Esophagus squamous epithelium (tissue), 4 donors: ENCODE measurements around the gene SEC14L1.

Experiments used
- POLR2A ChIP-seq, 4 donors: fragments of 450-650 bp; IDR thresholded peaks; one replicate each; pipeline ENCODE4 v1.6.1; 2017; ENCODE audit warnings: antibody characterized with exemption in 4 of 4, mild to moderate bottlenecking in 4 of 4, moderate library complexity in 3 of 4
- TF ChIP-seq, protein P1 (sequence below), 6 experiments: fragments of 450-650 bp in 4 of 6; fragments of 200-600 bp in 2 of 6; sonication (generic) in 2 of 6; IDR thresholded peaks; one replicate each; pipeline ENCODE4 v1.5.1; 2016 to 2019; ENCODE audit warnings: antibody characterized with exemption in 6 of 6, mild to moderate bottlenecking in 4 of 6, moderate library complexity in 4 of 6

GRCh38 chr17:77215281-77215680 is 74.5 kb downstream of the SEC14L1 start:
- TF ChIP-seq, protein P1, sequence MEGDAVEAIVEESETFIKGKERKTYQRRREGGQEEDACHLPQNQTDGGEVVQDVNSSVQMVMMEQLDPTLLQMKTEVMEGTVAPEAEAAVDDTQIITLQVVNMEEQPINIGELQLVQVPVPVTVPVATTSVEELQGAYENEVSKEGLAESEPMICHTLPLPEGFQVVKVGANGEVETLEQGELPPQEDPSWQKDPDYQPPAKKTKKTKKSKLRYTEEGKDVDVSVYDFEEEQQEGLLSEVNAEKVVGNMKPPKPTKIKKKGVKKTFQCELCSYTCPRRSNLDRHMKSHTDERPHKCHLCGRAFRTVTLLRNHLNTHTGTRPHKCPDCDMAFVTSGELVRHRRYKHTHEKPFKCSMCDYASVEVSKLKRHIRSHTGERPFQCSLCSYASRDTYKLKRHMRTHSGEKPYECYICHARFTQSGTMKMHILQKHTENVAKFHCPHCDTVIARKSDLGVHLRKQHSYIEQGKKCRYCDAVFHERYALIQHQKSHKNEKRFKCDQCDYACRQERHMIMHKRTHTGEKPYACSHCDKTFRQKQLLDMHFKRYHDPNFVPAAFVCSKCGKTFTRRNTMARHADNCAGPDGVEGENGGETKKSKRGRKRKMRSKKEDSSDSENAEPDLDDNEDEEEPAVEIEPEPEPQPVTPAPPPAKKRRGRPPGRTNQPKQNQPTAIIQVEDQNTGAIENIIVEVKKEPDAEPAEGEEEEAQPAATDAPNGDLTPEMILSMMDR (IDR thresholded peaks at IDR 0.05), result no peak
- TF ChIP-seq POLR2A (IDR thresholded peaks at IDR 0.05), result no peak
